Measurements from ENCODE around the gene SOX8. TPM values are rescaled to one million over a fixed set of nuclear protein-coding genes. Genes with fewer than 3 reads are reported as not detected.
"Not testable (repeated sequence)": the region's sequence is repeated elsewhere in the genome, so short reads cannot be mapped to it uniquely, and the experiment has no call there.

SOX8 gene
- polyA plus RNA-seq, 3 donors, result not detected

GRCh38 chr16:948767-949166 is 32.8 kb upstream of the SOX8 start:
- H3K36me3 ChIP-seq (replicated peaks in 1 of 2; ENCODE audit: control insufficient read depth in 1 of 2, insufficient read depth in 2 of 2, low read length in 2 of 2), result peaks cover 2 to 43% of the 10 kb centered on the region in 2 donors
- not testable (repeated sequence) for H3K9ac ChIP-seq (ENCODE audit: insufficient read depth, low read length, poor library complexity, severe bottlenecking)

DNA sequence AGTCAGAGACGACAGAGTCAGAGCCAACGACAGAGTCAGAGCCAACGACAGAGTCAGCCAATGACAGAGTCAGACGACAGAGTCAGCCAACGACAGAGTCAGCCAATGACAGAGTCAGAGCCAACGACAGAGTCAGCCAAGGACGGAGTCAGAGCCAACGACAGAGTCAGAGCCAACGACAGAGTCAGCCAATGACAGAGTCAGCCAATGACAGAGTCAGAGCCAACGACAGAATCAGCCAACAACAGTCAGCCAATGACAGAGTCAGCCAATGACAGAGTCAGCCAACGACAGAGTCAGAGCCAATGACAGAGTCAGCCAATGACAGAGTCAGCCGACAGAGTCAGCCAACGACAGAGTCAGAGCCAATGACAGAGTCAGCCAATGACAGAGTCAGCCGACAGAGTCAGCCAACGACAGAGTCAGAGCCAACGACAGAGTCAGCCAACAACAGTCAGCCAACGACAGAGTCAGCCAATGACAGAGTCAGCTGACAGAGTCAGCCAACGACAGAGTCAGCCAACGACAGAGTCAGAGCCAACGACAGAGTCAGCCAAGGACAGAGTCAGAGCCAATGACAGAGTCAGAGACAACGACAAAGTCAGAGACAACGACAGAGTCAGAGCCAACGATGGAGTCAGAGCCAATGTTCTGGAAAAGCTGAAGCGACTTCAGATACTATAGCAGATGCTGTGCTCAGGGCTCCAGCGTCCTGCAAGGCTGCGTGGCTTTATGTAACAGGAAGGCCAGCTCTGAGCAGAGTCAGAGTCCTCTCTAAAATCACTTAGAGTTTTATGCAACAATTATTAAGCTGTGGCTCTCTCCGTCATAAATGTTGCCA is 30.6 kb upstream of the SOX8 start:
- H3K27me3 Mint-ChIP-seq (ENCODE audit: low read depth in 3 of 3); H3K27me3 ChIP-seq (ENCODE audit: control insufficient read depth in 2 of 2, insufficient read depth in 2 of 2, low read length in 2 of 2); H3K4me3 ChIP-seq (replicated peaks in 1 of 3; ENCODE audit: low read depth in 2 of 3, low read length in 3 of 3); H3K9ac ChIP-seq (ENCODE audit: insufficient read depth, low read length, poor library complexity, severe bottlenecking); H3K79me2 ChIP-seq (ENCODE audit: insufficient read depth, low read length); H3K4me1 ChIP-seq (ENCODE audit: control insufficient read depth in 1 of 2, insufficient read depth in 2 of 2, low read length in 2 of 2); H3K27ac ChIP-seq (ENCODE audit: low read depth in 1 of 2, low read length in 2 of 2); DNase-seq; H4K20me1 ChIP-seq (ENCODE audit: insufficient read depth, low read length); H2AFZ ChIP-seq (ENCODE audit: insufficient read depth, low read depth, low read length, poor library complexity, severe bottlenecking); H3K4me1 Mint-ChIP-seq; intact Hi-C loops (cut with micrococcal nuclease); H3K4me3 Mint-ChIP-seq; H3K27ac Mint-ChIP-seq; H3K4me2 ChIP-seq (replicated peaks; ENCODE audit: extremely low read depth, low read length, poor library complexity, severe bottlenecking): not testable (repeated sequence)
- Histone ChIP-seq H3K9me3 (replicated peaks in 1 of 2; ENCODE audit: control insufficient read depth in 1 of 2, insufficient read depth in 1 of 2, low read length in 2 of 2) (peaks cover 9 to 19% of the 10 kb centered on the region in 2 donors), H3K36me3 (replicated peaks in 1 of 2; ENCODE audit: control insufficient read depth in 1 of 2, insufficient read depth in 2 of 2, low read length in 2 of 2) (peaks cover 2 to 27% of the 10 kb centered on the region in 2 donors)
- WGBS (ENCODE audit: insufficient coverage), result 90% methylated on average over 25 of the region's 27 CpGs
- peaks cover 37 to 41% of the 10 kb centered on the region in 2 donors for H3K36me3 Mint-ChIP-seq
- H3K9me3 Mint-ChIP-seq, result peaks cover 7 to 25% (median 17%) of the 10 kb centered on the region in 7 donors

More at GRCh38 chr16:948767-949166, 32.8 kb upstream of the SOX8 start:
- H4K20me1 ChIP-seq (ENCODE audit: insufficient read depth, low read length); H3K79me2 ChIP-seq (ENCODE audit: insufficient read depth, low read length); H3K27me3 ChIP-seq (ENCODE audit: control insufficient read depth in 2 of 2, insufficient read depth in 2 of 2, low read length in 2 of 2); H2AFZ ChIP-seq (ENCODE audit: insufficient read depth, low read depth, low read length, poor library complexity, severe bottlenecking); H3K27ac ChIP-seq (ENCODE audit: low read depth in 1 of 2, low read length in 2 of 2); intact Hi-C loops (cut with micrococcal nuclease); H3K4me1 ChIP-seq (ENCODE audit: control insufficient read depth in 1 of 2, insufficient read depth in 2 of 2, low read length in 2 of 2); H3K4me2 ChIP-seq (replicated peaks; ENCODE audit: extremely low read depth, low read length, poor library complexity, severe bottlenecking); DNase-seq; H3K27me3 Mint-ChIP-seq (ENCODE audit: low read depth in 3 of 3); H3K4me3 Mint-ChIP-seq; H3K4me3 ChIP-seq (replicated peaks in 1 of 3; ENCODE audit: low read depth in 2 of 3, low read length in 3 of 3); H3K4me1 Mint-ChIP-seq; H3K27ac Mint-ChIP-seq: not testable (repeated sequence)
- H3K9me3 ChIP-seq (replicated peaks in 1 of 2; ENCODE audit: control insufficient read depth in 1 of 2, insufficient read depth in 1 of 2, low read length in 2 of 2), result peaks cover 15 to 34% of the 10 kb centered on the region in 2 donors
- Mint-ChIP-seq H3K9me3 (peaks cover 16 to 43% (median 33%) of the 10 kb centered on the region in 7 donors), H3K36me3 (peaks cover 48 to 50% of the 10 kb centered on the region in 2 donors)
- WGBS (ENCODE audit: insufficient coverage), result 94% methylated on average over 11 of the region's 18 CpGs
